Mammary epithelial cell (primary cell): ENCODE results near the gene HUS1B.

ENCODE experiments used
- EZH2 ChIP-seq: IDR thresholded peaks from 2 replicates; pipeline ENCODE4 v1.6.1; 2012; ENCODE audit warnings: low read length, inconsistent platforms, borderline replicate concordance
- TF ChIP-seq, protein P1 (sequence below), 2 donors: IDR thresholded peaks in 1 of 2; conservative IDR thresholded peaks in 1 of 2; 2 replicates each; pipeline ENCODE4 v1.5.1; 2011 to 2012; ENCODE audit warnings: inconsistent platforms in 2 of 2, low read length in 2 of 2, mild to moderate bottlenecking in 2 of 2, control low read depth in 1 of 2, low read depth in 1 of 2; ENCODE audit not compliant: insufficient read depth in 1 of 2; ENCODE audit errors: extremely low read depth in 1 of 2

DNA sequence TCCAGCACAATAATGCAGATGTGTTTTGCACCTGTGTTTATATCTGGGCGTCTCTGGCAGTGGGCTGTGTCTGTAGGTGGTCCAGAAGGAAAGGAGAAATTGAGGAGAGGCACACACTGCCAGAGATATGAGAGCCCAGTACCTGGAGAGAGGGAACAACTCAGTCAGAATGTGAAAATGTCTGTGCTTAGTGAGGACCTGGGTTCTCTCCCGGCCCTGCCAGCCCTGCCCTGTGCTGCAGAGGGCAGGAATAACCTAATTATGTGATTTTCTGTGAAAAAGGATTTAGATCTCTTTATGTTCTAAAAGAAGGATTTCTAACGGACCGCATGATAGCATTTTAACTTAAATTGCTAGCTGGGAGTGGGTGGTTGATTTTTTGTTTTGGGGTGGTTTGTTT is 44.3 kb upstream of the HUS1B start:
- TF ChIP-seq, protein P1, sequence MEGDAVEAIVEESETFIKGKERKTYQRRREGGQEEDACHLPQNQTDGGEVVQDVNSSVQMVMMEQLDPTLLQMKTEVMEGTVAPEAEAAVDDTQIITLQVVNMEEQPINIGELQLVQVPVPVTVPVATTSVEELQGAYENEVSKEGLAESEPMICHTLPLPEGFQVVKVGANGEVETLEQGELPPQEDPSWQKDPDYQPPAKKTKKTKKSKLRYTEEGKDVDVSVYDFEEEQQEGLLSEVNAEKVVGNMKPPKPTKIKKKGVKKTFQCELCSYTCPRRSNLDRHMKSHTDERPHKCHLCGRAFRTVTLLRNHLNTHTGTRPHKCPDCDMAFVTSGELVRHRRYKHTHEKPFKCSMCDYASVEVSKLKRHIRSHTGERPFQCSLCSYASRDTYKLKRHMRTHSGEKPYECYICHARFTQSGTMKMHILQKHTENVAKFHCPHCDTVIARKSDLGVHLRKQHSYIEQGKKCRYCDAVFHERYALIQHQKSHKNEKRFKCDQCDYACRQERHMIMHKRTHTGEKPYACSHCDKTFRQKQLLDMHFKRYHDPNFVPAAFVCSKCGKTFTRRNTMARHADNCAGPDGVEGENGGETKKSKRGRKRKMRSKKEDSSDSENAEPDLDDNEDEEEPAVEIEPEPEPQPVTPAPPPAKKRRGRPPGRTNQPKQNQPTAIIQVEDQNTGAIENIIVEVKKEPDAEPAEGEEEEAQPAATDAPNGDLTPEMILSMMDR (conservative IDR thresholded peaks at IDR 0.05 in 1 of 2, IDR thresholded peaks at IDR 0.05 in 1 of 2; ENCODE audit: extremely low read depth in 1 of 2, insufficient read depth in 1 of 2, low read depth in 1 of 2, low read length in 2 of 2): no peak
- no peak for TF ChIP-seq EZH2
